ENCODE measurements around the gene SIAH1. TPM values are rescaled to one million over a fixed set of nuclear protein-coding genes. Genes with fewer than 3 reads are reported as not detected.
"Not testable (repeated sequence)": the region's sequence is repeated elsewhere in the genome, so short reads cannot be mapped to it uniquely, and the experiment has no call there.

The SIAH1 gene
- total RNA-seq, 1 experiment from 2014 or later = 41.3 TPM

DNA sequence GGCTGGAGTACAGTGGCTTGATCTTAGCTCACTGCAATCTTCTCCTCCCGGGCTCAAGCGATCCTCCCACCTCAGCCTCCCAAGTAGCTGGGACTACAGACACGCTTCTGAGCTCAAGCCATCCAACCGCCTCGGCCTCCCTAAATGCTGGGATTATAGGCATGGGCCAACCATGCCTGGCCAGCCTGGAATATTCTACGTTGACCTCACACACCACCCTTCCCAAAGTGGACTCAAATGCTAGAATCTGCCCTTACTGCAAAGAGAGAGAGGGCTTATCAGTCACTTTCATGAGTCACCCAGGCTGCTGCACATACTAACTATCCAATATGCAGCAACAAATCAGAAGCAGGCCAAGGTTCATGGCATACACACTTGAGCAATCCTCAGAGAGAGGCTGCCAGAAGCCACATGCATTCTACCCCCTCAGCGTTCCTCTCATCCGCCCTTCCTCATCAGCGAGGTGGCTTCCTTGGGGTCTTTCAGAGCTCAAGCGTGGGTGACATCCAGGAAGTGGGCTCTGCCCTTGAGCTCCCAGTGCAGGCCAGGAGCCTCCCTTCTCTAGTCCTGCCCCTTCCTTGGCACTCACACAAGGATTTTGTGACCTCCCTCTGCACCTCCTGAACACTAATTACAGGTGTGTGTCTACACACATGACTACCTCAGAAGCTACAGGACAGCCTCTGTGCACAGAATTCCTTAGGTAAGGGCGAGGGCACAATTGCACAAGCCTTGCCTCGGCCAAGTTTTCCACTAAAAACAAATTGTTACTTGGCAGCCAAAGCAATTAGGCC is 24.8 kb upstream of the SIAH1 start:
- Histone ChIP-seq H3K27me3 (no peaks in the 10 kb centered on the region), H3K9me3 (replicated peaks) (no peaks in the 10 kb centered on the region), H3K36me3 (no peaks in the 10 kb centered on the region), H3K4me1 (peaks cover 5% of the 10 kb centered on the region; the same call in 1 of the 2 replicates), H3K4me3 (no peak overlapping the region), H3K27ac (no peak overlapping the region)
- no peak for DNase-seq

GRCh38 chr16:48408688-48409087 is 23.5 kb upstream of the SIAH1 start:
- no peaks in the 10 kb centered on the region for H3K9me3 ChIP-seq (replicated peaks)
- peak; percentile 71 to 75 for DNase-seq
- no peaks in the 10 kb centered on the region for H3K27me3 ChIP-seq
- no peaks in the 10 kb centered on the region for H3K36me3 ChIP-seq
- no peak overlapping the region for H3K4me3 ChIP-seq
- peaks cover 5% of the 10 kb centered on the region; the same call in 1 of the 2 replicates for H3K4me1 ChIP-seq
- H3K27ac ChIP-seq = no peak overlapping the region

- H3K4me3 ChIP-seq = no peak overlapping the region
- H3K9me3 ChIP-seq (replicated peaks) = no peaks in the 10 kb centered on the region
- no peak for DNase-seq
- no peaks in the 10 kb centered on the region for H3K27me3 ChIP-seq
- no peak overlapping the region for H3K27ac ChIP-seq
- H3K36me3 ChIP-seq = no peaks in the 10 kb centered on the region
- H3K4me1 ChIP-seq = peaks cover 5% of the 10 kb centered on the region; the same call in 1 of the 2 replicates
These were observed 20.7 kb upstream of the SIAH1 start for GRCh38 chr16:48405907-48406306.

- Histone ChIP-seq H3K4me1 (peaks cover 5% of the 10 kb centered on the region; the same call in 1 of the 2 replicates), H3K27ac (no peak overlapping the region), H3K36me3 (no peaks in the 10 kb centered on the region), H3K27me3 (no peaks in the 10 kb centered on the region), H3K4me3 (no peak overlapping the region), H3K9me3 (replicated peaks) (no peaks in the 10 kb centered on the region)
- no peak for DNase-seq
These were observed 19.9 kb upstream of the SIAH1 start for GRCh38 chr16:48405153-48405552.

- H3K4me3 ChIP-seq, DNase-seq, H3K4me1 ChIP-seq: not testable (repeated sequence)
These were observed 17.3 kb upstream of the SIAH1 start for GRCh38 chr16:48402547-48402946.

GRCh38 chr16:48395375-48395774 is 10.2 kb upstream of the SIAH1 start:
- H3K9me3 ChIP-seq (replicated peaks) = no peaks in the 10 kb centered on the region
- no peaks in the 10 kb centered on the region for H3K4me1 ChIP-seq
- no peak overlapping the region for H3K4me3 ChIP-seq
- H3K27ac ChIP-seq = no peak overlapping the region
- DNase-seq = no peak
- H3K27me3 ChIP-seq = no peaks in the 10 kb centered on the region
- H3K36me3 ChIP-seq = no peaks in the 10 kb centered on the region

More at GRCh38 chr16:48402547-48402946, 17.3 kb upstream of the SIAH1 start:
- not testable (repeated sequence) for H3K36me3 ChIP-seq; H3K27ac ChIP-seq; H3K9me3 ChIP-seq (replicated peaks); H3K27me3 ChIP-seq

DNA sequence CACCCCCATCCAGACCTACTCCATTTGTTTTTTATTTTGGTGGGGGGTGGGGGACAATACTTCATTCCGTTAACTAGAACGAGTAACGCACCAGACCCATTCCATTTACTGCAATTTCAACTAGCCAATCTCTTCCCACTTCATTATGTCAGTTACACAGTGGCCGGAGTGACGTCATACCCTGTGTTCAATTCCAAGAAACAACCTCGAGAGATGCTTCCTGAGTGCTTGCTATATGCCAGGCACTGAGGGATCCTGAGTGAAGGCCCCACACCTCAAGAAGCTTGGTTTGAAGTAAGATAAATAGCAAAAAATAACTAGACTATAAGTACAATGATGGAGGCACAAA is 9.1 kb upstream of the SIAH1 start:
- no peak overlapping the region for H3K27ac ChIP-seq

GRCh38 chr16:48393485-48394354 is 8.5 kb upstream of the SIAH1 start:
- Histone ChIP-seq H3K27me3 (no peaks in the 10 kb centered on the region), H3K4me1 (no peaks in the 10 kb centered on the region), H3K27ac (no peak overlapping the region), H3K9me3 (replicated peaks) (no peaks in the 10 kb centered on the region), H3K4me3 (no peak overlapping the region), H3K36me3 (no peaks in the 10 kb centered on the region)
- no peak for DNase-seq

More for the DNA sequence above, 9.1 kb upstream of the SIAH1 start:
- Histone ChIP-seq H3K36me3 (no peaks in the 10 kb centered on the region), H3K4me3 (no peak overlapping the region), H3K27me3 (no peaks in the 10 kb centered on the region), H3K4me1 (no peaks in the 10 kb centered on the region), H3K9me3 (replicated peaks) (no peaks in the 10 kb centered on the region)
- DNase-seq = no peak

DNA sequence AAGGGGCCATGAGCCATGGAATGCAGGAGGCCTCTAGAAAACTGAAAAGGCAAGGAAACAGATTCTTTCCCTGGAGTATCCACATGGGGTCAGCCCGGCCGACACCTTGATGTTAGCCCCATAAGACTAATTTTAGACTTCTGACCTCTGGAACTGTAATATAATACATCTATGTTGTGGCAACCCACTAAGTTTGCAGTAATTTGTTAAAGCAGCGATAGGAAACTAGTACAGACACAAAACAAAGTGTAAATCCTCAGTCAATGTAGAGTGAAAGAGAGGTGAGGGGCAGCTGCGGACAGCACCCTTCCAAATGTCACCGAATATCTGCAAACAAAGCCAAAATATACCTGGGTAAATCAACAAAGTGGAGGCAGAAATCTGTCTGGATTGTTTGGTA is 7.2 kb upstream of the SIAH1 start:
- H3K36me3 ChIP-seq = no peaks in the 10 kb centered on the region
- no peak for DNase-seq
- no peak overlapping the region for H3K27ac ChIP-seq
- H3K4me3 ChIP-seq = no peak overlapping the region
- H3K9me3 ChIP-seq (replicated peaks) = no peaks in the 10 kb centered on the region
- H3K27me3 ChIP-seq = no peaks in the 10 kb centered on the region
- H3K4me1 ChIP-seq = no peaks in the 10 kb centered on the region

GRCh38 chr16:48386559-48387312 is 1.5 kb upstream of the SIAH1 start:
- Histone ChIP-seq H3K9me3 (replicated peaks) (no peaks in the 10 kb centered on the region), H3K4me3 (peak overlapping the region; percentile 99), H3K36me3 (no peaks in the 10 kb centered on the region), H3K27me3 (no peaks in the 10 kb centered on the region), H3K27ac (no peak overlapping the region), H3K4me1 (peaks cover 5% of the 10 kb centered on the region; the same call in 1 of the 2 replicates)
- no peak for DNase-seq

DNA sequence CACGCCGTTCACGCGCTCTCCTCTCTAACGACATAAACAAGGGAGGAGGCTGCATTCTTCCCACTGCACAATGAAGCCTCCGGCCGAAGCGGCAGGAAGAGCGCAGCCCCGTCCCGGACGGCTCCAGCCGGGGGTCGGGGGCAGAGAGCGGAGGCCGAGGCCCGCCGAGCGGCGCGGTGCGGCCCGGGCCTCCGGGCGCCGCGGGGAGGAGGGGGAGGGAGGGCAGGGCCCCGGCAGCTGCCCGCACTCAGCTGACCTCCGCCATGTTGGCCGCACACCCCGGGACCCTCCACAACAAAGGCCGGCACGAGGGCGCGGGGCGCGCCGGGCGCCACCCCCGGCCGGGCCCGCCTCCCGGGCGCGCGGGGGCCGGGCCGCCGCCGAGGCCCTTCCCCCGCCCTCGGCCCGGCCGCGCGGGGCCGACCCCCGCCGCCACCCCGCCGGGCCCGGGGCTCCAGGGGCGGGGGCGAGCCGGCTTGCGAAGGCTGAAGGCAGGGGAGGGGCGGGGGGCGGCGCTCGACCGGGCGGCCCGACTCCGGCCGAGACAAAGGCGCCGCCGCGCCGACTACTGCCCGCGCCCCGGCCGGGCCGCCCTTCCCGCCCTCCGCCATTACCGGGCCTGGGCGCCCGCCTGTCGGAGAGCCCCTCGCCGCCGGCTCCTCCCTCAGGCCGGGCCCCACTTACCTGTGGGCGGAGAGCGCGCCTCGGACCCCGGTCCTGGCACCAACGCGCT is 527 bp downstream of the SIAH1 start:
- H3K27me3 ChIP-seq = no peaks in the 10 kb centered on the region
- peak overlapping the region; percentile 89 for H3K27ac ChIP-seq
- no peaks in the 10 kb centered on the region for H3K9me3 ChIP-seq (replicated peaks)
- DNase-seq = peak; percentile 63 to 66
- peaks cover 5% of the 10 kb centered on the region; the same call in 1 of the 2 replicates for H3K4me1 ChIP-seq
- H3K36me3 ChIP-seq = no peaks in the 10 kb centered on the region
- peak overlapping the region; percentile 99 for H3K4me3 ChIP-seq

DNA sequence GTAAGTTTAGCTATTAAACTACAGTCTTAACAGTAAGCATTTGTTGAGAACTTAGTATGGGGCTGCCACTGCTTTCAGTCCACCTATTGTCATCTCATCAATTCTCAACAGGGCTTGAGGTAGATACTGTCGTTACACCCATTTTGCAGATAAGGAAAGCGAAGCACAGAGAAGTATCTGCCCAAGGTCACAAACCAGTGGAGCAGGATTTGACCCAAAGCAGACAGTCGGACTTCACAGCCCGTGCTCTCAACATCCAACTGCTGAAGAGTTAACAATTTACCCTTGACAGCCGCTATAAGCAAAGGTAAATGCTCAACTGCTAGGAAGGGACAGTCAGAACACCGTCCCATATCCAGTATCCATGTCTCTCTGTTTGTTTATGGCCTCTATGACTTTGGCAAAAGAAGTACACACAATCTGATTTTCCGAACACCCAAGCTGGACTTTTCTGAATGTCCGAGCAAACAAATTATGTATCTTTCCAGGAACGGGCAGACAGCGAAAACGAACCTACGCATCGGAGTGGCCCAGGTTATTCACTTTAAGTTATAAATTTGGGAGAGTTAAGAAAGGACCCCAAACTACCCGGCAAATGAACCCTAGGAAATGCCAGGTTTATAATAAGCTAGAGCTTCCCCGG is 1.2 kb downstream of the SIAH1 start:
- Histone ChIP-seq H3K27me3 (no peaks in the 10 kb centered on the region), H3K27ac (peak overlapping the region; percentile 71), H3K4me3 (peak overlapping the region; percentile 99), H3K4me1 (peaks cover 5% of the 10 kb centered on the region; the same call in 1 of the 2 replicates), H3K36me3 (no peaks in the 10 kb centered on the region), H3K9me3 (replicated peaks) (no peaks in the 10 kb centered on the region)
- peak in 1 of 2 experiments; percentile 36 for DNase-seq

DNA sequence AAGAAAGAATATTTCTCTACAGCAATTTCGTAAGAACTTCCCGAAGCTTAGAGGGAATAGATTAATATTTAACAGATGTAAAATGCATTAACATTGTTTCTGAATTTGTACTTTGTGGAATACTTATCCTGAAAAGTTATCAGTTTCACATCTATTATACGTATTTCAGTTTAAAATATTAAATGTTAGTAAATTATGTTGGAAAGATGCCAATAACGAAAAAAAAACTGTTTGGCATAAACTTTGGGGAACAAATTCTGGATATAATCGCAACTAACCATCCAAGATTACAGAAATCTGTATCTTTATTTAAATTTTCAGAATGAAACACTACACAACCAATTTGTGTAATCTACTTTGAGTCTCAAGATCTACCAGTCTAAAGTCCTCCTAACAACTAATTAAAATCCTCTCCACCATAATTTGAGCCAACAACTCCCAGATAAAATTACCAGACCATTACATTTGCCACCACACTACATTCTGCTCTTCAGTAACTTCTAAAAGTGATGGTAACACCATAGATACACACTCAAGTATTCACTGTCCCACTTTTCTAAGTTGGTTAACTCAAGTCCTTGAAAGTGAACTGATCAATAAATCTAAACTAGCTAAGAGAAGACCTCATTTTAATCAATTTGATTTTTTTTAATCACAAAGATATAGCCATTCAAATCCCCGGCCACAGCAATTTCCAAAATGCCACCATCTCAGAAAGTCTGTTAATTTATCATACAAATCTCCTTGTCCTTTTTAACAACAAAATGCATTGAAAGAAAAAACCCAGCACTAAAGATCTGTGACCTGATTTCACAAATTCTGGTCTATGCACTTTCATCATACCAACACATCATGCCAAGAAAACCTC is 2.0 kb downstream of the SIAH1 start:
- Histone ChIP-seq H3K36me3 (no peaks in the 10 kb centered on the region), H3K4me3 (peak overlapping the region; percentile 99), H3K4me1 (peaks cover 5% of the 10 kb centered on the region; the same call in 1 of the 2 replicates), H3K27me3 (no peaks in the 10 kb centered on the region), H3K9me3 (replicated peaks) (no peaks in the 10 kb centered on the region), H3K27ac (no peak overlapping the region)
- peak in 1 of 2 experiments; percentile 8 for DNase-seq

Measured in SJCRH30 (cell line).